Thyroid gland (tissue), 4 donors: ENCODE results near the gene CD55.

Source experiments
- CTCF ChIP-seq, 6 experiments: fragments of 200-600 bp in 3 of 6; fragments of 450-650 bp in 3 of 6; sonication (generic) in 3 of 6; IDR thresholded peaks; one replicate each; pipeline ENCODE4 v1.5.1; 2016 to 2019; ENCODE audit warnings: antibody characterized with exemption in 6 of 6, mild to moderate bottlenecking in 2 of 6, inconsistent platforms in 1 of 6, moderate library complexity in 1 of 6
- POLR2A ChIP-seq, 2 donors: fragments of 450-650 bp; IDR thresholded peaks; one replicate each; pipeline ENCODE4 v1.6.1; 2017; ENCODE audit warnings: antibody characterized with exemption in 2 of 2, mild to moderate bottlenecking in 2 of 2, moderate library complexity in 1 of 2

GRCh38 chr1:207365063-207365462 lies 43.6 kb downstream of the CD55 start:
- no peak for TF ChIP-seq CTCF (IDR thresholded peaks at IDR 0.05)
- no peak for TF ChIP-seq POLR2A (IDR thresholded peaks at IDR 0.05)
